Small intestine (tissue), 7 donors: ENCODE results near the gene GLIS2. TPM values are rescaled to one million over a fixed set of nuclear protein-coding genes. Genes with fewer than 3 reads are reported as not detected.

Experiments
- DNase-seq, 2 donors: peaks; one replicate each; pipeline versions ENCODE4 v3.0.0 to v3.0.0-alpha.2; 2013
- FAIRE-seq: peaks from 2 replicates; lab custom pipeline; 2012; peaks lifted over from hg19 to GRCh38; lab: Jason Lieb, UNC
- H3K27ac ChIP-seq, 3 donors: one replicate each; pipeline ENCODE4 v1.5.1; 2013; ENCODE audit warnings: low read length in 2 of 3, mild to moderate bottlenecking in 2 of 3, control low read depth in 1 of 3, inconsistent platforms in 1 of 3, low read depth in 1 of 3, moderate library complexity in 1 of 3
- H3K27me3 ChIP-seq, 3 donors: one replicate each; pipeline ENCODE4 v1.6.1; 2013; ENCODE audit warnings: low read length in 3 of 3, inconsistent platforms in 1 of 3; ENCODE audit not compliant: control insufficient read depth in 3 of 3, insufficient read depth in 3 of 3
- H3K36me3 ChIP-seq, 3 donors: one replicate each; pipeline ENCODE4 v1.6.1; 2013; ENCODE audit warnings: low read length in 3 of 3, inconsistent platforms in 1 of 3, low read depth in 1 of 3, mild to moderate bottlenecking in 1 of 3, moderate library complexity in 1 of 3; ENCODE audit not compliant: control insufficient read depth in 3 of 3, insufficient read depth in 2 of 3
- H3K4me1 ChIP-seq, 3 donors: one replicate each; pipeline ENCODE4 v1.6.1; 2013; ENCODE audit warnings: low read length in 2 of 3, inconsistent platforms in 1 of 3, low read depth in 1 of 3, mild to moderate bottlenecking in 1 of 3, moderate library complexity in 1 of 3; ENCODE audit not compliant: control insufficient read depth in 3 of 3, insufficient read depth in 2 of 3
- H3K4me3 ChIP-seq, 3 donors: one replicate each; pipeline ENCODE4 v1.5.1; 2013; ENCODE audit warnings: low read length in 3 of 3, control low read depth in 1 of 3, inconsistent platforms in 1 of 3, low read depth in 1 of 3, mild to moderate bottlenecking in 1 of 3, moderate library complexity in 1 of 3
- H3K9me3 ChIP-seq, 2 donors: one replicate each; pipeline ENCODE4 v1.6.1; 2013; ENCODE audit warnings: low read depth in 1 of 2, low read length in 1 of 2; ENCODE audit not compliant: control insufficient read depth in 2 of 2, insufficient read depth in 1 of 2
- WGBS, 3 donors: extraction: QIAGEN DNeasy Blood & Tissue Kit; methylation state at CpG; one replicate each; pipeline ENCODE4 v1.1.7; 2013; 5-methylcytosine and 5-hydroxymethylcytosine counted together
- polyA plus RNA-seq, 4 donors: library from polyadenylated mRNA; stranded (reverse) in 3 of 4; unstranded in 1 of 4; fragments of 200-250 nt in 3 of 4; fragments of 120-200 nt in 1 of 4; gene quantifications; one replicate each; pipeline versions ENCODE4 v1.2.1 to v1.2.3, GENCODE V29; 2013
- donor health status: healthy with polysubstance abuse.
- donor health status: control.
- donor health status: control.
- donor health status: Bipolar disorder and iron deficiency.
- donor health status: healthy.

GLIS2 gene
- polyA plus RNA-seq, 4 donors = 0.22 to 14.3 (median 2.3) TPM

DNA sequence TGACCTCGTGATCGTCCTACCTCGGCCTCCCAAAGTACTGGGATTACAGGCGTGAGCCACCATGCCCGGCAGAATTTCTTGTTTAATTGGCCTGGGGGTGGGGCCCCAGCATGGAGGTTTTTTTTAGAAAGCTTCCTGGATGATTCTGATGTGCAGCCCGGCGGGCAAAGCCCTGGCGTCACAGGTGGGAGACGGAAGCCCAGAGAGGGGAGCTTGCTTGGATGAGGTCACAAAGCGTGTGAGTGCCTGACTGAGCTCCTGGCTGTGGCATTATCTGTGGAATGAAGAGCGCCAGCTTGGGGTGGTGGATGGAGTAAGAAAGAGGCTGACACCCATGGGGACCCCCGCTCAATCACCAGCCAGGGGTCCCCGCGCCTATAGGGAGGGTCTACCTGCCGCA, 59.9 kb downstream of the GLIS2 start:
- Histone ChIP-seq H3K36me3 (peaks cover 0 to 52% (median 5%) of the 10 kb centered on the region in 3 donors), H3K4me1 (peaks cover 4 to 40% (median 5%) of the 10 kb centered on the region in 3 donors)

GRCh38 chr16:4376126-4376892, 60.4 kb downstream of the GLIS2 start:
- peak overlapping the region in 1 of 3 donors; percentile 69 for H3K27ac ChIP-seq

More for the DNA sequence above, 59.9 kb downstream of the GLIS2 start:
- Histone ChIP-seq H3K9me3 (no peaks in the 10 kb centered on the region), H3K27ac (peak overlapping the region in 1 of 3 donors; percentile 69), H3K27me3 (no peaks in the 10 kb centered on the region), H3K4me3 (no peak overlapping the region)
- 80 to 88% (median 87%) methylated on average over 15 of the region's 15 CpGs for WGBS, 3 donors
- FAIRE-seq (no peak), DNase-seq (no peak)

DNA sequence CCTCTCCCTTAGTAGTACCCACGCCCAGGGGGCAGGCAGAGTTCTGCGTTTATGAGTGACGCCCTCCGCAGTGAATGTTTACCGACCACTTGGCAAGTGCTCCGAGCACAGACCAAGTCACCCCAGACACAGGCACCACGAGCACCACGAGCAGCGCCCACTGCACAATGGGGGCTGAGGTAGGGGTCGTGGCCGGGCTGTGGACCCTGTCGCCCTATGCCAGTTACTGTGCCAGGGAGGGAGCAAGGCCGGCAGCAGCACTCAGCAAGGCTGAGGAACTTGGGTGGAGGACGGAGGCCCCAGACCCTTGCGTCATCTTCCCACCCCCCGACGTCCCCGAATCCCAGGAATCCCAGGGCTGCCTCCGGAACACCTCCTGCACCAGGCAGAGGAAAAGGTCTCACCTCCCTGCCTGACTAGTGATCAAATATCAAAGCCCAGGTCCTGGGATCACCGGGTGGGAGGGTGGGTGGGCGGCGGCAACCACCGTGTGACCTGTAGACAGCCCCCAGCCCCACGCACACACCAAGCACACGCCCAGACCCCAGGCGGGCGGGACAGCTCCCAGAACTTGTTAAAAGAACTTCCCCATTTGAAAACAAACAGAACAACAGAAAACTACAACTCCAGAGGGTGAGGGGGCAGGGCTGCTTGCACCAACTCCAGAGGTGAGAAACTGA, 61.2 kb downstream of the GLIS2 start:
- H3K4me1 ChIP-seq = peaks cover 0 to 34% (median 4%) of the 10 kb centered on the region in 3 donors
- 78 to 87% (median 82%) methylated on average over 26 to 27 of the region's 27 CpGs for WGBS, 3 donors

More at GRCh38 chr16:4376126-4376892, 60.4 kb downstream of the GLIS2 start:
- H3K27me3 ChIP-seq = no peaks in the 10 kb centered on the region
- no peaks in the 10 kb centered on the region for H3K9me3 ChIP-seq
- H3K4me3 ChIP-seq = no peak overlapping the region
- no peak for FAIRE-seq
- H3K36me3 ChIP-seq = peaks cover 0 to 58% (median 8%) of the 10 kb centered on the region in 3 donors
- 66 to 90% (median 87%) methylated on average over 27 to 31 of the region's 31 CpGs for WGBS, 3 donors
- H3K4me1 ChIP-seq = peaks cover 2 to 36% (median 4%) of the 10 kb centered on the region in 3 donors
- DNase-seq = no peak

GRCh38 chr16:4377573-4378154, 61.8 kb downstream of the GLIS2 start:
- WGBS, 3 donors = 82 to 85% (median 83%) methylated on average over 12 of the region's 12 CpGs
- Histone ChIP-seq H3K4me1 (peaks cover 0 to 27% (median 0%) of the 10 kb centered on the region in 3 donors), H3K36me3 (peaks cover 0 to 71% (median 11%) of the 10 kb centered on the region in 3 donors), H3K27me3 (no peaks in the 10 kb centered on the region), H3K4me3 (no peak overlapping the region), H3K27ac (peak overlapping the region in 1 of 3 donors; percentile 17), H3K9me3 (no peaks in the 10 kb centered on the region)
- DNase-seq (no peak), FAIRE-seq (no peak)

More for the DNA sequence above, 61.2 kb downstream of the GLIS2 start:
- H3K36me3 ChIP-seq = peaks cover 0 to 65% (median 8%) of the 10 kb centered on the region in 3 donors
- peak overlapping the region in 1 of 3 donors; percentile 19 for H3K27ac ChIP-seq
- no peak for FAIRE-seq
- no peaks in the 10 kb centered on the region for H3K27me3 ChIP-seq
- H3K4me3 ChIP-seq = no peak overlapping the region
- no peaks in the 10 kb centered on the region for H3K9me3 ChIP-seq
- no peak for DNase-seq

DNA sequence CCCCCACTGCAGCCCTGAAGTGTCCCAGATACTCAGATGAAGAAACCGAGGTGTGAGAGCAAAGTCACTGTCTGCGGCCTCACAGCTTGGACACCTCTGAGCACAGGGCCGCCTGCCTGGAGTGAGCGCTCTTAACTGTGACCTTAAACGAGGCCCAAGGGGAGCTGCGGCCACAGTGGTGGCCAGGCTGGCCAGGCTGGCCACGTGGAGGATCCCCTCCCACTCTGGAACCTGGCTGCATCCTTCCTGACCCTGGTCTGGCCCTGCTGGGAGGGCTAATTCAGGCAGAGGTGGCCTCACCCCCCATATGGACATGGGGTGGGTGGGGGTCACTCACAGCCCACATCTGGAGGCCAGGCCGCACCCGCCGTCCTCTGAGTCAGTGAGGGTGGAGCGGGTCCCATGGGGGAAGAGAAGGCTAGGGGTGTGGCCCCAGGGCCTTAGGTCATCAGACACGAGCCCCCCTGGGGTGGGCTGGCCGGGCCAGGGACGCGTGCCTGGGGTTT, 62.3 kb downstream of the GLIS2 start:
- DNase-seq = no peak
- no peak for FAIRE-seq
- H3K27ac ChIP-seq = peak overlapping the region in 1 of 3 donors; percentile 17

GRCh38 chr16:4378999-4379690, 63.3 kb downstream of the GLIS2 start:
- FAIRE-seq (no peak), DNase-seq (no peak)
- peaks cover 0 to 79% (median 15%) of the 10 kb centered on the region in 3 donors for H3K36me3 ChIP-seq
- 85 to 87% (median 85%) methylated on average over 19 to 21 of the region's 21 CpGs for WGBS, 3 donors
- no peaks in the 10 kb centered on the region for H3K9me3 ChIP-seq
- H3K4me3 ChIP-seq = no peak overlapping the region
- H3K4me1 ChIP-seq = peaks cover 0 to 14% (median 0%) of the 10 kb centered on the region in 3 donors
- H3K27ac ChIP-seq = no peak overlapping the region
- H3K27me3 ChIP-seq = no peaks in the 10 kb centered on the region

More for the DNA sequence above, 62.3 kb downstream of the GLIS2 start:
- 77 to 85% (median 84%) methylated on average over 12 to 15 of the region's 15 CpGs for WGBS, 3 donors
- no peaks in the 10 kb centered on the region for H3K9me3 ChIP-seq
- peaks cover 0 to 22% (median 0%) of the 10 kb centered on the region in 3 donors for H3K4me1 ChIP-seq
- H3K4me3 ChIP-seq = no peak overlapping the region
- no peaks in the 10 kb centered on the region for H3K27me3 ChIP-seq
- peaks cover 0 to 74% (median 15%) of the 10 kb centered on the region in 3 donors for H3K36me3 ChIP-seq

DNA sequence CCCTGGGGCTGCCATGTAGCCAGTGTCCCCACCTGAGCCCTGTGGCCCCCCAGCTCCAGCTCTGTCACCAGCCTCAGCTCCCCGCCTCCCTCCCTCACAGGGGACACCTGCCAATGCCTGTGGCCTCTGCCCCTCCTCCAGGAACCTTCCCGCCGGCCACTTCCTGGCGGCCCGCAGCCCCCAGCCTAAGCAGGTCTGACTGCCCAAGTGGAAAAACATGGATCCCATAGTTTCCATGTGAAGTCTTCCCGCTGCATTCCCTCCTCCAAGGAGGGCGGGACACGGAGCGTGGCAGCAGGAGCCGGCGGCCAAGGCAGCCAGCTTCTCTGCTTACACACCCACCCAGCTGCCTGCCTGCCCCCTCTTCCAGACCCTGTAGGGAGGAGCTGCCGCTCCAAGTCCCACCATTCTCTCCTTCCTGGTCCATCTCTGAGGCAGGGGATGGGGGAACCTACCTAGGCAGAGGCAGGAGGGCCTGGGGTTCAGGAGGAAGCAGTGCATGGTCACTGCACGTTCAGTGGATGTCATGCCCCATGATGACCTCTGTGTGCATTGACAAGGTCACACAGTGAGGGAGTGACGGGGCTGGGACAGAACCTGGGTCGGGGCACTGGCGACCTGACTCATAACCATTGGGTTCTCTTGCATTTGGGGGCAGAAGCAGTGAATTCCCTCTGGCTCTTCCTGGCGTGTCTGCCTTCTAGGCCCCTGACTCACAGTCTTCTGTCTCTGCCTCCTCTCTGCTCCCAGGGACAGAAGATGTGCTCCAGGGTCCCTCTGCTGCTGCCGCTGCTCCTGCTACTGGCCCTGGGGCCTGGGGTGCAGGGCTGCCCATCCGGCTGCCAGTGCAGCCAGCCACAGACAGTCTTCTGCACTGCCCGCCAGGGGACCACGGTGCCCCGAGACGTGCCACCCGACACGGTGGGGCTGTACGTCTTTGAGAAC, 64.5 kb downstream of the GLIS2 start:
- Histone ChIP-seq H3K36me3 (peaks cover 0 to 88% (median 15%) of the 10 kb centered on the region in 3 donors), H3K27ac (no peak overlapping the region), H3K9me3 (no peaks in the 10 kb centered on the region), H3K4me3 (no peak overlapping the region), H3K4me1 (peaks cover 0 to 4% (median 0%) of the 10 kb centered on the region in 3 donors), H3K27me3 (no peaks in the 10 kb centered on the region)
- FAIRE-seq = no peak
- 78 to 93% (median 91%) methylated on average over 22 to 26 of the region's 26 CpGs for WGBS, 3 donors
- DNase-seq = no peak
